Mucosa of rectum (tissue), 2 donors: ENCODE measurements around the gene HIPK1.

ENCODE experiments used
- H3K27ac ChIP-seq, 2 donors: one replicate each; pipeline ENCODE4 v1.7.0; 2013; ENCODE audit warnings: inconsistent platforms in 2 of 2, low read depth in 2 of 2, low read length in 2 of 2
- H3K27me3 ChIP-seq, 2 donors: one replicate each; pipeline ENCODE4 v1.7.0; 2013; ENCODE audit warnings: low read length in 2 of 2; ENCODE audit not compliant: control insufficient read depth in 2 of 2, insufficient read depth in 2 of 2
- H3K36me3 ChIP-seq, 2 donors: one replicate each; pipeline ENCODE4 v1.7.0; 2013; ENCODE audit warnings: low read length in 2 of 2; ENCODE audit not compliant: control insufficient read depth in 2 of 2, insufficient read depth in 2 of 2
- H3K4me1 ChIP-seq, 2 donors: one replicate each; pipeline ENCODE4 v1.7.0; 2013; ENCODE audit warnings: low read length in 2 of 2, mild to moderate bottlenecking in 1 of 2; ENCODE audit not compliant: control insufficient read depth in 2 of 2, insufficient read depth in 2 of 2
- H3K4me3 ChIP-seq, 2 donors: one replicate each; pipeline ENCODE4 v1.7.0; 2013; ENCODE audit warnings: low read length in 2 of 2
- H3K9ac ChIP-seq, 2 donors: one replicate each; pipeline ENCODE4 v1.7.0; 2013; ENCODE audit warnings: low read length in 2 of 2, low read depth in 1 of 2, mild to moderate bottlenecking in 1 of 2
- H3K9me3 ChIP-seq, 2 donors: one replicate each; pipeline ENCODE4 v1.7.0; 2013; ENCODE audit warnings: low read length in 2 of 2; ENCODE audit not compliant: control insufficient read depth in 2 of 2
- donor health status: healthy.
- donor health status: Normal muscosa, but diverticular disease.

HIPK1 gene

DNA sequence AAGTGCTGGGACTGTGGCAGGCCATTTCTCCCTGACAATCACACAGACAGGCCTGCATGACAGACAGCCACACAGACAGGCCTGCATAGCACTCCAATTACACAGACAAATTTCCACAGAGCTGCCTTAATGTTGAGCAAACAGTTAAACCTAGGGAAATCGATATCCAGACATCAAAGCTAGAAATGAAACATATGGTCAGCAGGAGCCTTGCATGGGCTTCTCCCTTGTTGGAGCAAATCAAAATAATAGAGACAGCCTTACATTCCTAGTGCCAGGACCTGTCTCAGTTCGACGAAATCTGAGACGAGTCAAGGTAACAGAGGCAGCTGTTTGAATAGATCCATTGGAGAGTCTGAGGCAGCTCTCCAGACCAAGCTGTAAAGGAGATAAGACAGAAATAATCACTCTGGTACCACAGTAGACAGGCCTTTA, 92.6 kb downstream of the HIPK1 start:
- Histone ChIP-seq H3K27ac (no peak overlapping the region), H3K4me3 (no peak overlapping the region), H3K4me1 (no peaks in the 10 kb centered on the region), H3K27me3 (no peaks in the 10 kb centered on the region), H3K9ac (no peak overlapping the region), H3K9me3 (no peaks in the 10 kb centered on the region), H3K36me3 (no peaks in the 10 kb centered on the region)

DNA sequence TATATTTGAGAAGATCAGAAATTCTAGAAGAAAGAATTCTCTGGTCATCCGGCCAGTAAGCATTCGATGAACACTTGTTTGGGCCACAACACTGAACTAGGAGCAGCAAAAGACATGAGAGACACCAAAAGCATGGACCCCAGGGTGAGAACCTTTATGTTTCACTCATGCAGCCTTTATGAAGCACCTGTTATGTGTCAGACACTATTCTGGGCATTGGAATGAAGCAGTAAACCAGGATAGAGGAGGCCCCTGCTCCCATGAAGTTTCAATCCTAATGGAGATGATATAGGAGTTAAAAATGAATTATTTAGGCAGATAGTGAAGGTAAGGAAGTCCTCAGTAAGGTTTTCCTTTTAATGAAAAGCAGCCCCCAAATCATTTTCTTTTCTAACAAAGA, 93.8 kb downstream of the HIPK1 start:
- no peaks in the 10 kb centered on the region for H3K36me3 ChIP-seq
- no peak overlapping the region for H3K9ac ChIP-seq
- H3K4me1 ChIP-seq: no peaks in the 10 kb centered on the region
- no peaks in the 10 kb centered on the region for H3K27me3 ChIP-seq
- no peaks in the 10 kb centered on the region for H3K9me3 ChIP-seq
- no peak overlapping the region for H3K4me3 ChIP-seq
- H3K27ac ChIP-seq: no peak overlapping the region

DNA sequence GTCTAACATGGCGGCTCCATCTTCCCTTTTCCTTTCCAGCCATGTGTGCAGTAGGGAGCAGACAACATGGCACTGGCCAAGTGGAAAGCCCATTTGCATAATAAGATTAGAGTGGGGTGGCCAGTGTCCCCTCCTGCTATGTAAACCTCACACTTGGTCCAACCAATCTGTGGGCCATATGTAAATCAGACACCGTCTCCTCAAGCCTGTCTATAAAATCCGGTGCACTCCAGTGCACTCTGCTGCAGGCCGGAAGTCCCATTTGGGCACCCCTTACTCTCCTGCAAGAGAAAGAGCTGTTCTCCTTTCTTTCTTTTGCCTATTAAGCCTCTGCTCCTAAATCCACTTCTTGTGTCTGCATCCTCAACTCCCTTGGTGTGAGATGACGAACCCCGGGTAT, 94.3 kb downstream of the HIPK1 start:
- Histone ChIP-seq H3K36me3 (no peaks in the 10 kb centered on the region), H3K4me3 (no peak overlapping the region), H3K9me3 (no peaks in the 10 kb centered on the region), H3K27me3 (no peaks in the 10 kb centered on the region), H3K4me1 (no peaks in the 10 kb centered on the region), H3K27ac (no peak overlapping the region), H3K9ac (no peak overlapping the region)

DNA sequence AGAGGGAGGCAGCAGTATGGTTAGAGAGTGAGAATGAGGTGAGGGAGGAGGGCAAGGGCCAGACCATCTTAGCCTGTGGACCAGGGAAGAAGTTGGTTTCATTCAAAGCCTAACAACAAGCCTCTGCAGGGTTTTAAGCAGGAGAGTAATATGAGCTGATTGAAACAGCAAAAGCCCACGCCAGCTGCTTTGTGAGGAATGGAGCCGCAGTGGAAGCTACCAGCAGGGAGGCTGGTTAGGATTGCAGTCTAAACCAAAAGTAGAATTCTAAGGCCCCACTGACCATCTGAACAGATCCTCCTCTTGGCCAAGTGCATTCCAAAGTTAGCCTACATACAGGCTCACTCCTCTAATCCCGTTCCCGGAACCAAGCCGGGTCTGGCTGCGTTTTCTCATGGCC, 94.9 kb downstream of the HIPK1 start:
- Histone ChIP-seq H3K4me1 (no peaks in the 10 kb centered on the region), H3K4me3 (no peak overlapping the region), H3K36me3 (no peaks in the 10 kb centered on the region), H3K27ac (no peak overlapping the region), H3K9me3 (no peaks in the 10 kb centered on the region), H3K27me3 (no peaks in the 10 kb centered on the region), H3K9ac (no peak overlapping the region)

DNA sequence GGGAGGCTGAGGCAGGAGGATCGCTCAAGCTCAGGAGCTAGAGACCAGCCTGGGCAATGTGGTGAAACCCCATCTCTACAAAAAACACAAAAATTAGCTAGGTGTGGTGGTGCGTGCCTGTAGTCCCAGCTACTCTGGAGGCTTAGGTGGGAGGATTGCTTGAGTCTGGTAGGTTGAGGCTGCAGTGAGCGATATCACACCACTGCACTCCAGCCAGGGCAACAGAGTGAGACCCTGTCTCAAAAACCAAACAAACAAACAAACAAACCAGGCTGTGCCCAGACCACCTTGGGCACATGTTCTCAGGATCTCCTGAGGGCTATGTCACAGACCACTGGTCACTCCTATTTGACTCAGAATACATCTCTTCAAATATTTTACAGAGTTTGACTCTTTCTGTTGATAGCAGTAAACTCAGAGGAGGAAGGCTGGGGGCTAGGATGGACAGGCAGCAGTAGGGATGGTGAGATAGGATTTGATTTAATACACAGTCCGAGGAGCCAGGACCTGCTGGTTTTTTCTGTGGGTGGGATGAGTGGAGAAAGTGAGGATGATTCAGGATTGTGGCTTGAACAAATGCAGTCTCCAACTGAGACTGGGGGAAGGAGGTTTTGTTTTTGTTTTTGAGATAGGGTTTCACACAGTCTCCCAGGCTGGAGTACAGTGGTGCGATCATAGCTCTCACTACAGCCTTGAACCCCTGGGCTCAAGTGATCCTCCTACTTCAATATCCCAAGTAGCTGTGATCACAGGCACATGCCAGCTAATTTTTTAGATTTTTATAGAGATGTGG, 96.7 kb downstream of the HIPK1 start:
- Histone ChIP-seq H3K27me3 (no peaks in the 10 kb centered on the region), H3K27ac (no peak overlapping the region), H3K4me1 (no peaks in the 10 kb centered on the region)

DNA sequence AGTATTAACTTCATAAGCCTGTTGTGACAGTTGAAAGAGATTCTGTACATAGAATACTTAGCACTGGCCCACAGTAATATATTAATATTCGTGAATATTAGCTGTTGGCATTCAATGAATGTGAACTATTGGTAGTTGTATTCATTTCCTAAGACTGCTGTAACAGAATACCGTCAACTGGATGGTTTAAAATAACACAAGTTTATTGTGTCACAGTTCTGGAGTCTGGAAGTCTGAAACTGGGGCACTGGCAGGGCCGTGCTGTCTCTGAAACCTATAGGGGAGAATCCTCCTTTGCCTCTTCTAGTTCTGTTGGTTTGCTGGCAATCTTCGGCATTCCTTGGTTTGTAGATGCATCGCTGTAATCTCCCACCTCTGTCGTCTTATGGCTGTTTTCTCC, 97.7 kb downstream of the HIPK1 start:
- Histone ChIP-seq H3K4me3 (no peak overlapping the region), H3K27ac (no peak overlapping the region), H3K36me3 (no peaks in the 10 kb centered on the region), H3K9ac (no peak overlapping the region), H3K4me1 (no peaks in the 10 kb centered on the region), H3K27me3 (no peaks in the 10 kb centered on the region), H3K9me3 (no peaks in the 10 kb centered on the region)

More for the DNA sequence above, 96.7 kb downstream of the HIPK1 start:
- Histone ChIP-seq H3K9me3 (no peaks in the 10 kb centered on the region), H3K9ac (no peak overlapping the region), H3K4me3 (no peak overlapping the region), H3K36me3 (no peaks in the 10 kb centered on the region)
